Stimulated activated CD4-positive, alpha-beta T cell treated with anti-CD3 and anti-CD28 coated beads, Interleukin-12 subunit alpha, Interleukin-12 subunit beta, amount 100 ng/mL, for 24 hours (primary cell): Measurements from ENCODE around the gene HTR4.

Experiments
- DNase-seq, 2 experiments: peaks; one replicate each; pipeline ENCODE4 v3.0.0-alpha.2; 2020; ENCODE audit warnings: low read depth in 2 of 2

Gene HTR4

GRCh38 chr5:148607406-148607805 lies 46.9 kb downstream of the HTR4 start:
- no peak for DNase-seq

GRCh38 chr5:148606296-148606695 lies 48.0 kb downstream of the HTR4 start:
- no peak for DNase-seq

- DNase-seq: no peak
Measured at GRCh38 chr5:148599187-148599586, 55.1 kb downstream of the HTR4 start.

GRCh38 chr5:148595697-148596096 lies 58.6 kb downstream of the HTR4 start:
- no peak for DNase-seq

GRCh38 chr5:148586796-148587195 lies 67.5 kb downstream of the HTR4 start:
- DNase-seq: no peak

- DNase-seq: no peak
Measured at GRCh38 chr5:148585988-148586387, 68.3 kb downstream of the HTR4 start.

- no peak for DNase-seq
Measured at GRCh38 chr5:148584103-148584502, 70.2 kb downstream of the HTR4 start.

- no peak for DNase-seq
Measured at GRCh38 chr5:148583421-148583965, 70.8 kb downstream of the HTR4 start.

- no peak for DNase-seq
Measured at GRCh38 chr5:148574167-148574566, 80.2 kb downstream of the HTR4 start.

- DNase-seq: no peak
Measured at GRCh38 chr5:148573374-148573773, 81.0 kb downstream of the HTR4 start.

- DNase-seq: no peak
Measured at GRCh38 chr5:148569948-148570347, 84.4 kb downstream of the HTR4 start.

GRCh38 chr5:148565148-148565547 lies 89.2 kb downstream of the HTR4 start:
- no peak for DNase-seq

GRCh38 chr5:148563021-148563420 lies 91.3 kb downstream of the HTR4 start:
- no peak for DNase-seq

GRCh38 chr5:148561801-148562311 lies 92.5 kb downstream of the HTR4 start:
- no peak for DNase-seq

GRCh38 chr5:148559461-148559860 lies 94.9 kb downstream of the HTR4 start:
- no peak for DNase-seq

- no peak for DNase-seq
Measured at GRCh38 chr5:148558892-148559291, 95.4 kb downstream of the HTR4 start.

- DNase-seq: no peak
Measured at GRCh38 chr5:148556835-148557234, 97.5 kb downstream of the HTR4 start.

- DNase-seq: no peak
Measured at GRCh38 chr5:148554621-148555020, 99.7 kb downstream of the HTR4 start.

- no peak for DNase-seq
Measured at GRCh38 chr5:148543727-148544126, 110.6 kb downstream of the HTR4 start.

GRCh38 chr5:148542812-148543211 lies 111.5 kb downstream of the HTR4 start:
- DNase-seq: no peak

GRCh38 chr5:148541054-148541835 lies 113.1 kb downstream of the HTR4 start:
- no peak for DNase-seq

GRCh38 chr5:148540647-148541046 lies 113.7 kb downstream of the HTR4 start:
- no peak for DNase-seq

- no peak for DNase-seq
Measured at GRCh38 chr5:148539851-148540250, 114.5 kb downstream of the HTR4 start.
